ENCODE data around the gene CXCR6. TPM values are rescaled to one million over a fixed set of nuclear protein-coding genes. Genes with fewer than 3 reads are reported as not detected.

Gene CXCR6
- total RNA-seq, 2 donors from 2014 or later = 0.96 to 1.2 TPM

DNA sequence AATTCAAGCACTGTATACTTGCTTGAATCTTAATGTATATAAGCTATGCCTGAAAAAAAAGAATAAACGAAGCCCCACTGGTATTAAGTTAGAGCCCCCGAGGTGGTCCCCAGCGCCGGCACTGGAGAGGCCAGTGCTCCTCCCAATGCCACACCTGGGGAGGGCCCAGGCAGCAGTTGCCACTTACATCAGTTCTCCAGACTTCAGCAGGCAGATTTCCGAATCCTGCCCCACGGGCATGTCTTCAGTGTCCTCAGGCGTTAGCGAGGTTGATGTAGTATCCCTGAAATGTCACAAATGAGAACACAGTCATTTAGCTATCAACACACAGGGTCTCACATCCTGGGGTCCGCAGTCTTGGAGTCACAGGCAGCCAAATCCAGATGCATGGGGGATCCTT is 7.0 kb upstream of the CXCR6 start:
- Histone ChIP-seq H3K36me3 (peaks cover 0 to 14% of the 10 kb centered on the region in 2 donors), H3K27ac (no peak overlapping the region), H3K4me1 (replicated peaks) (no peaks in the 10 kb centered on the region), H3K27me3 (replicated peaks; ENCODE audit: insufficient read depth) (no peaks in the 10 kb centered on the region), H3K9me3 (no peaks in the 10 kb centered on the region), H3K4me3 (no peak overlapping the region)
- intact Hi-C loops (cut with DNase I) = no loop called here
- DNase-seq (ENCODE audit: low spot score) = no peak
- TF ChIP-seq, protein P1, sequence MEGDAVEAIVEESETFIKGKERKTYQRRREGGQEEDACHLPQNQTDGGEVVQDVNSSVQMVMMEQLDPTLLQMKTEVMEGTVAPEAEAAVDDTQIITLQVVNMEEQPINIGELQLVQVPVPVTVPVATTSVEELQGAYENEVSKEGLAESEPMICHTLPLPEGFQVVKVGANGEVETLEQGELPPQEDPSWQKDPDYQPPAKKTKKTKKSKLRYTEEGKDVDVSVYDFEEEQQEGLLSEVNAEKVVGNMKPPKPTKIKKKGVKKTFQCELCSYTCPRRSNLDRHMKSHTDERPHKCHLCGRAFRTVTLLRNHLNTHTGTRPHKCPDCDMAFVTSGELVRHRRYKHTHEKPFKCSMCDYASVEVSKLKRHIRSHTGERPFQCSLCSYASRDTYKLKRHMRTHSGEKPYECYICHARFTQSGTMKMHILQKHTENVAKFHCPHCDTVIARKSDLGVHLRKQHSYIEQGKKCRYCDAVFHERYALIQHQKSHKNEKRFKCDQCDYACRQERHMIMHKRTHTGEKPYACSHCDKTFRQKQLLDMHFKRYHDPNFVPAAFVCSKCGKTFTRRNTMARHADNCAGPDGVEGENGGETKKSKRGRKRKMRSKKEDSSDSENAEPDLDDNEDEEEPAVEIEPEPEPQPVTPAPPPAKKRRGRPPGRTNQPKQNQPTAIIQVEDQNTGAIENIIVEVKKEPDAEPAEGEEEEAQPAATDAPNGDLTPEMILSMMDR (IDR thresholded peaks at IDR 0.05) = no peak
- TF ChIP-seq POLR2A (IDR thresholded peaks at IDR 0.05) (no peak), POLR2AphosphoS5 (IDR thresholded peaks at IDR 0.05) (no peak)
- 84% methylated on average over 9 of the region's 9 CpGs for WGBS

DNA sequence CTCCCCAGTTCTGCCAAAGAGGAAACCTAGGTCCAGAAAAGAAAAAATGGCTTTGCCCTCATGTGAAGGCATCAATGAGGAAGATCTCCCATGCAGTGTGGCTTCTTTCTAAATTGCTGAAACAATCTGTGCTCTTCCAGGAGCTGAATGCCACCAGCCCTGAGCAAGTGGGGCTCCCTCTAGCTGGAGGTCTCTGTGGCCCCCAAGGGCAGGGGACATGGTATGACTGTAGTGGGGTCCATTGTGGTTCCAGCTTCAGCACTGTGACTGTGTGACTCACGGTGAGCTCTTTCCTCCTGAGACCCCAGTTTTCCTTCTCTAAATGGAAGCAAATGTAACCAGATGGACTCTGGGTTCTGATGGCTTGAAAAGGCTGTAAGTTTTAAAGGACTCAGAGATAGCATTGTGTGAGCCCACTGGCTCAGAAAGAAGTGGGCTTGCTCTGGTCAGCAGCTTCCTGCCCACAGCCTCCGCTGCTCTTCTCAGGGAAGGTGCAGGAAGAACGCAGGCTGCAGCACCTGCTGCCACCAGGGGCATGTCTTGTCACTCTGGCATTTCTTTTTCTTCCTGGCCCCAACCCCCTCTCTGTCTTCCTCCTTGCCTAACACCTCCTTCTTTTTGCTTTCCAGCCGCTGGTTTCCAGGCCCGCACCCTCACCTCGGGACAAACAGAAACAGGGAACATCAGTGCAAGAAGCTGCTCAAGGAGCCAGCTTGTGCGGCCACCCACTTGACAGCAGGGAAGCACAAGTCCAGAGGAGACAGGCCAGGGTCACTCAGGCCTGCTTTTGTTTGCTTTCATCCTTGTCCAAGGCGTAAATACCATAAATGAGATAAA is 5.8 kb upstream of the CXCR6 start:
- no peak overlapping the region for H3K27ac ChIP-seq
- no peaks in the 10 kb centered on the region for H3K9me3 ChIP-seq
- intact Hi-C loops (cut with DNase I) = loop anchor here (1.0 kb wide), 1 partner anchor 142 kb away; no protein-coding TSS in a partner anchor
- H3K27me3 ChIP-seq (replicated peaks; ENCODE audit: insufficient read depth) = no peaks in the 10 kb centered on the region
- peaks cover 0 to 14% of the 10 kb centered on the region in 2 donors for H3K36me3 ChIP-seq
- H3K4me1 ChIP-seq (replicated peaks) = no peaks in the 10 kb centered on the region
- no peak overlapping the region for H3K4me3 ChIP-seq
- no peak for DNase-seq (ENCODE audit: low spot score)
- 88% methylated on average over 8 of the region's 8 CpGs for WGBS
- TF ChIP-seq POLR2A (IDR thresholded peaks at IDR 0.05) = no peak
- TF ChIP-seq, protein P1 (IDR thresholded peaks at IDR 0.05) = no peak

DNA sequence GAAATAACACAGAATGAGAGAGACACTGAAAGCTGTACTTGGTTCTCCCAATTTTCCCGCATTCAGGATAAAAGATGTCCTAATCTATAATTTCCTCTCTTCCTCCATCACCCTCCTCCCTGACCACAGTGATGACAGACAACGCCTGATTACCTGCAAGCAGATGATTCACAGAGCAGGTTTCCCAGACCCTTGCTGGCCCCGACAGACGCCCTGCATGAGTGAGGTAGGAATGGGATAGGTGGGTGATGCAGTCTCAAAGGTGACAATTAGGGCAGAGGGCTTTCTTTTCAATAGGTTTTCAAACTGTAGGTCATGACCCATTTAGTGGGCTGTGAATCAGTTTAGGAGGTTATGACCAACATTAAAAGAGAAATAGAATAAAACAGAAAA is 5.2 kb upstream of the CXCR6 start:
- no peaks in the 10 kb centered on the region for H3K27me3 ChIP-seq (replicated peaks; ENCODE audit: insufficient read depth)
- H3K27ac ChIP-seq = no peak overlapping the region
- no peaks in the 10 kb centered on the region for H3K4me1 ChIP-seq (replicated peaks)
- WGBS = 92% methylated on average over 4 of the region's 4 CpGs
- DNase-seq (ENCODE audit: low spot score) = no peak
- H3K4me3 ChIP-seq = no peak overlapping the region
- intact Hi-C loops (cut with DNase I) = loop anchor here (1.0 kb wide), 1 partner anchor 141 kb away; no protein-coding TSS in a partner anchor
- TF ChIP-seq, protein P1 (IDR thresholded peaks at IDR 0.05) = no peak
- H3K36me3 ChIP-seq = peaks cover 0 to 14% of the 10 kb centered on the region in 2 donors
- no peaks in the 10 kb centered on the region for H3K9me3 ChIP-seq

DNA sequence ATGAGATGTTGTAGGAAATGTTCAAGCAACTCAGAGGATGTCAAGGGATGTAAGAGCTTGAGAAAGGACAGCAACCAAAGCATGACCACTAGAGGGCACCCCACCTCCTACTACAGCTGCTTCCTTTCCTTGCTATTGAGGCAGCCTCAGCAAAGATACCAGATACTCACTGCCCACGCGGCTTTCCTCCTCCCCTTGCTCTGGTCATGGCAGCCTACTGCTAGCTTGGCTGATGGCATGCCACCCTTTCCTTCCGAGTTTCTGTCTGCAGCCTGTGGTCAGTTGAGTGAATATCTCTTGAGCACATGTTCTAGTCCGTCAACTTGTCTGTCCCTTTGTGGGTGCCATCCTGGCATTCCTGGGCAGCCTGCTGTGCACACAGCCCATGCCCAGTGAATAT is 4.4 kb upstream of the CXCR6 start:
- Histone ChIP-seq H3K36me3 (peaks cover 0 to 14% of the 10 kb centered on the region in 2 donors), H3K27me3 (replicated peaks; ENCODE audit: insufficient read depth) (no peaks in the 10 kb centered on the region), H3K4me3 (no peak overlapping the region), H3K27ac (no peak overlapping the region), H3K9me3 (no peaks in the 10 kb centered on the region), H3K4me1 (replicated peaks) (no peaks in the 10 kb centered on the region)
- TF ChIP-seq POLR2A (IDR thresholded peaks at IDR 0.05) = no peak
- peak; percentile 46 for TF ChIP-seq POLR2AphosphoS5 (IDR thresholded peaks at IDR 0.05)
- TF ChIP-seq, protein P1 (IDR thresholded peaks at IDR 0.05) = peak; percentile 76 to 94 (median 90)
- WGBS = 30% methylated on average over 4 of the region's 4 CpGs
- intact Hi-C loops (cut with DNase I) = loop anchor here (1.0 kb wide), 1 partner anchor 140 kb away; no protein-coding TSS in a partner anchor
- DNase-seq (ENCODE audit: low spot score) = peak; percentile 89

DNA sequence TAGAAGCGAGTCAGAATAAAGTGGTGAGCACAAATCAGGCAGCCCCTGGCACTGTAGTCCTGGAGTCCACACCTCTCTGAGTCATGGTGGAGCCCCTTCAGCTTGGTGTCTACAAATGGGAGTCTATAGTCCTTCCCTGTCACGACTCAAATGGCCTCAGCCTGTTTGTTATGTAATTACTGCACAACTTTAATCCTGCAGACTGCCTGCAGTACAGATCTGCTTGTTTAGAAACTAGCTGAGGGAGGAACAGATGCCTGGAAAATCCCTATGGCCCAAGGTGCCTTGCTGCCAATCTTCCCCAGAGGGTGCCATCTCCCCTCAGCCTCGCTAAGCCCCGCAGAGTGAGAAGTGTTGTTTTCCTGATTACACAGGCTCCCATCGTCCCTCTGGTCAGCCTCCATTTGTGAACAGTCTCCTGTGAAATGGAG is 3.9 kb upstream of the CXCR6 start:
- TF ChIP-seq POLR2A (IDR thresholded peaks at IDR 0.05) (no peak), POLR2AphosphoS5 (IDR thresholded peaks at IDR 0.05) (no peak)
- TF ChIP-seq, protein P1 (IDR thresholded peaks at IDR 0.05) = no peak
- Histone ChIP-seq H3K4me1 (replicated peaks) (no peaks in the 10 kb centered on the region), H3K27ac (no peak overlapping the region), H3K4me3 (no peak overlapping the region), H3K36me3 (peaks cover 0 to 14% of the 10 kb centered on the region in 2 donors), H3K9me3 (no peaks in the 10 kb centered on the region), H3K27me3 (replicated peaks; ENCODE audit: insufficient read depth) (no peaks in the 10 kb centered on the region)
- intact Hi-C loops (cut with DNase I) = no loop called here
- no peak for DNase-seq (ENCODE audit: low spot score)
- WGBS = 60% methylated on average over 5 of the region's 5 CpGs
